GM12891 (cell line): Measurements from ENCODE around the gene RIT1.

Experiments used
- POLR2A ChIP-seq: IDR thresholded peaks from 2 replicates; pipeline ENCODE4 v1.6.1; 2011; ENCODE audit warnings: low read depth, low read length, control low read depth
- POLR2AphosphoS5 ChIP-seq: IDR thresholded peaks from 2 replicates; pipeline ENCODE4 v1.6.1; 2011; ENCODE audit warnings: low read depth, low read length, control low read depth
- POU2F2 ChIP-seq: IDR thresholded peaks from 2 replicates; pipeline ENCODE4 v1.6.1; 2011; ENCODE audit warnings: low read depth, mild to moderate bottlenecking, control low read depth, low read length, moderate library complexity
- SPI1 ChIP-seq: IDR thresholded peaks from 2 replicates; pipeline ENCODE4 v1.6.1; 2011; ENCODE audit warnings: low read depth, low read length, control low read depth
- TAF1 ChIP-seq: IDR thresholded peaks from 2 replicates; pipeline ENCODE4 v1.6.1; 2011; ENCODE audit warnings: low read depth, low read length, control low read depth

DNA sequence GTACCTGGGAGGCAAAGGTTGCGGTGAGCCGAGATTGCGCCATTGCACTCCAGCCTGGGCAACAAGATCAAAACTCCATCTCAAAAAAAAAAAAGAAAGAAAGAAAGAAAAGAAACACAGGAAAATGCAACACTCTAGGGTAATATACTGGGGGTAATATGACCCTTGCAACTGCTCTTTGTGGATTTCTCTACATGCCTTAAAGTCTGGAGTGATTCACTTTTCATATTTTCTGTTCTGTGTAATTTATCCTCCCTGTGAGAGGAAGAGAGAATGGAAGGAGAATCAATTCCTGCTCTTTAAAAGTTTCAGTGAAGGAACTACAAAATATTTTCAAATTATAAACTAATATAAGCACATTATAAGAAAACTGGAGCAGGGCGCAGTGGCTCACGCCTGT lies 22.7 kb downstream of the RIT1 start:
- TF ChIP-seq POLR2A, result no peak
- TF ChIP-seq POLR2AphosphoS5, result no peak
- TF ChIP-seq TAF1, result no peak
- no peak for TF ChIP-seq SPI1
- no peak for TF ChIP-seq POU2F2
